Spleen (tissue), 11 donors: ENCODE data around the gene RNASE1. TPM values are rescaled to one million over a fixed set of nuclear protein-coding genes. Genes with fewer than 3 reads are reported as not detected.

Experiments used
- DNase-seq: peaks from one replicate; pipeline ENCODE4 v3.0.0-alpha.2; 2020
- H3K27ac ChIP-seq, 8 donors: fragments of 200-600 bp; sonication (generic) in 7 of 8; 1 replicate in 4 of 8; 2 replicates in 4 of 8; pipeline versions ENCODE4 v1.5.0 to v1.8.0; 2016 to 2021; ENCODE audit warnings: inconsistent platforms in 4 of 8, mild to moderate bottlenecking in 4 of 8, moderate library complexity in 1 of 8
- H3K27me3 ChIP-seq, 7 donors: fragments of 200-600 bp; sonication (generic) in 6 of 7; replicated peaks in 1 of 7; 1 replicate in 4 of 7; 2 replicates in 3 of 7; pipeline versions ENCODE4 v1.5.0 to v1.8.0; 2016 to 2021; ENCODE audit warnings: inconsistent platforms in 3 of 7, mild to moderate bottlenecking in 1 of 7
- H3K36me3 ChIP-seq, 6 donors: fragments of 200-600 bp; sonication (generic) in 5 of 6; 1 replicate in 4 of 6; 2 replicates in 2 of 6; pipeline versions ENCODE4 v1.5.0 to v1.8.0; 2016 to 2021; ENCODE audit warnings: inconsistent platforms in 2 of 6
- H3K4me1 ChIP-seq, 6 donors: fragments of 200-600 bp; sonication (generic) in 5 of 6; 1 replicate in 3 of 6; 2 replicates in 3 of 6; pipeline versions ENCODE4 v1.5.0 to v1.8.0; 2016 to 2021; ENCODE audit warnings: inconsistent platforms in 3 of 6
- H3K4me3 ChIP-seq, 8 donors: fragments of 200-600 bp; sonication (generic) in 7 of 8; 1 replicate in 4 of 8; 2 replicates in 4 of 8; pipeline versions ENCODE4 v1.5.0 to v1.8.0; 2016 to 2021; ENCODE audit warnings: inconsistent platforms in 4 of 8, mild to moderate bottlenecking in 4 of 8, moderate library complexity in 2 of 8
- H3K9me3 ChIP-seq, 8 donors: fragments of 200-600 bp; sonication (generic) in 7 of 8; 1 replicate in 4 of 8; 2 replicates in 4 of 8; pipeline versions ENCODE4 v1.5.0 to v1.8.0; 2016 to 2021; ENCODE audit warnings: inconsistent platforms in 4 of 8
- CTCF ChIP-seq, 11 experiments: fragments of 200-600 bp in 7 of 11; fragments of 450-650 bp in 4 of 11; sonication (generic) in 4 of 11; IDR thresholded peaks in 8 of 11; conservative IDR thresholded peaks in 3 of 11; 1 replicate in 7 of 11; 2 replicates in 4 of 11; pipeline versions ENCODE4 v1.4.0 to v1.8.0; 2016 to 2021; ENCODE audit warnings: antibody characterized with exemption in 11 of 11, inconsistent platforms in 4 of 11, mild to moderate bottlenecking in 1 of 11
- POLR2A ChIP-seq, 3 donors: fragments of 450-650 bp; IDR thresholded peaks; one replicate each; pipeline ENCODE4 v1.5.1; 2017; ENCODE audit warnings: antibody characterized with exemption in 3 of 3, mild to moderate bottlenecking in 1 of 3
- POLR2AphosphoS5 ChIP-seq, 3 donors: sonication (generic); formaldehyde crosslinking; IDR thresholded peaks; one replicate each; pipeline ENCODE4 v1.5.1; 2017; ENCODE audit warnings: antibody characterized with exemption in 3 of 3
- WGBS, 5 donors: extraction: QIAGEN DNeasy Blood & Tissue Kit in 3 of 5; methylation state at CpG; one replicate each; pipeline versions ENCODE4 v1.1.5 to v1.1.7; 2013 to 2018; 5-methylcytosine and 5-hydroxymethylcytosine counted together
- intact Hi-C: fragments of 100-400 bp; cut with DNase I; formaldehyde crosslinking; loops from one replicate; pipeline ENCODE4 v1.15.0; 2023; ENCODE audit warnings: low total_unique reads
- polyA plus RNA-seq, 3 donors: library from polyadenylated mRNA; stranded (reverse); fragments of 200-250 nt; gene quantifications; one replicate each; pipeline ENCODE4 v1.2.1, GENCODE V29; 2013
- total RNA-seq, 7 donors: library from RNA; depleted of rRNA in 3 of 7; stranded (reverse); fragments of >200 nt in 3 of 7; fragmentation: NEBNext Ultra II Directional in 4 of 7; extraction: Animal tissue kit (Norgen Biotek cat#: 25700) in 4 of 7; gene quantifications; one replicate each; pipeline versions ENCODE4 v1.1.0 to v1.2.1, GENCODE V29; 2016 to 2021
- donor health status: healthy with polysubstance abuse.
- donor health status: DM: no; HTN: no; CAD: no; lungs with moderate emphysema.
- donor health status: DM: no; HTN: no; CAD: no.
- donor health status: Bipolar disorder and iron deficiency.
- donor health status: healthy.
- donor health status: DM: no; HTN: no; CAD: no.
- donor health status: DM: yes; HTN: yes; CAD: no.

Gene RNASE1
- total and polyA plus RNA-seq, 10 donors: 61.9 to 497 (median 276) TPM

GRCh38 chr14:20807304-20808161, 4.9 kb upstream of the RNASE1 start:
- no peak overlapping the region for H3K27ac ChIP-seq
- intact Hi-C loops: no loop called here
- WGBS, 5 donors: 58 to 74% (median 62%) methylated on average over 6 of the region's 6 CpGs
- no peak overlapping the region for H3K4me3 ChIP-seq
- H3K4me1 ChIP-seq: peaks cover 0 to 25% (median 6%) of the 10 kb centered on the region in 6 donors
- no peaks in the 10 kb centered on the region for H3K36me3 ChIP-seq
- no peak for DNase-seq
- no peaks in the 10 kb centered on the region for H3K9me3 ChIP-seq
- TF ChIP-seq POLR2AphosphoS5 (IDR thresholded peaks at IDR 0.05) (no peak), POLR2A (IDR thresholded peaks at IDR 0.05) (no peak), CTCF (IDR thresholded peaks at IDR 0.05 in 8 of 11, conservative IDR thresholded peaks at IDR 0.05 in 3 of 11) (no peak)
- H3K27me3 ChIP-seq: no peaks in the 10 kb centered on the region

- intact Hi-C loops: no loop called here
- Histone ChIP-seq H3K27ac (no peak overlapping the region), H3K9me3 (no peaks in the 10 kb centered on the region), H3K36me3 (no peaks in the 10 kb centered on the region), H3K4me3 (no peak overlapping the region), H3K27me3 (no peaks in the 10 kb centered on the region), H3K4me1 (peaks cover 0 to 34% (median 6%) of the 10 kb centered on the region in 6 donors)
- TF ChIP-seq POLR2AphosphoS5 (IDR thresholded peaks at IDR 0.05): no peak
- 91 to 97% (median 94%) methylated on average over 6 of the region's 6 CpGs for WGBS, 5 donors
- no peak for DNase-seq
Measured at GRCh38 chr14:20805485-20805884, 2.8 kb upstream of the RNASE1 start.

- Histone ChIP-seq H3K4me1 (peaks cover 0 to 50% (median 29%) of the 10 kb centered on the region in 6 donors), H3K4me3 (peak overlapping the region in 2 of 8 donors; percentile 60 to 71), H3K9me3 (no peaks in the 10 kb centered on the region), H3K36me3 (no peaks in the 10 kb centered on the region), H3K27me3 (no peaks in the 10 kb centered on the region), H3K27ac (peak overlapping the region in 6 of 8 donors; percentile 49 to 87 (median 84))
- TF ChIP-seq POLR2A (IDR thresholded peaks at IDR 0.05): no peak
- intact Hi-C loops: no loop called here
- DNase-seq: no peak
- 58 to 73% (median 67%) methylated on average over 7 of the region's 7 CpGs for WGBS, 5 donors
Measured at GRCh38 chr14:20803223-20803622, 579 bp upstream of the RNASE1 start.

GRCh38 chr14:20801726-20802125, 918 bp downstream of the RNASE1 start:
- Histone ChIP-seq H3K27ac (peak overlapping the region; percentile 8 to 87 (median 82)), H3K9me3 (no peaks in the 10 kb centered on the region), H3K4me3 (peak overlapping the region; percentile 23 to 71 (median 48)), H3K36me3 (no peaks in the 10 kb centered on the region), H3K27me3 (no peaks in the 10 kb centered on the region), H3K4me1 (peaks cover 0 to 64% (median 36%) of the 10 kb centered on the region in 6 donors)
- intact Hi-C loops: no loop called here
- no peak for TF ChIP-seq POLR2AphosphoS5 (IDR thresholded peaks at IDR 0.05)
- TF ChIP-seq POLR2A (IDR thresholded peaks at IDR 0.05): no peak
- TF ChIP-seq CTCF (IDR thresholded peaks at IDR 0.05 in 8 of 11, conservative IDR thresholded peaks at IDR 0.05 in 3 of 11): no peak
- no peak for DNase-seq
- WGBS, 5 donors: 39 to 73% (median 66%) methylated on average over 5 to 9 of the region's 9 CpGs

- Histone ChIP-seq H3K4me1 (peaks cover 0 to 68% (median 36%) of the 10 kb centered on the region in 6 donors), H3K36me3 (no peaks in the 10 kb centered on the region), H3K4me3 (peak overlapping the region in 6 of 8 donors; percentile 10 to 71 (median 49)), H3K27ac (peak overlapping the region; percentile 17 to 87 (median 82)), H3K27me3 (no peaks in the 10 kb centered on the region), H3K9me3 (no peaks in the 10 kb centered on the region)
- peak; percentile 88 for DNase-seq
- intact Hi-C loops: no loop called here
- 17 to 35% (median 25%) methylated on average over 9 of the region's 9 CpGs for whole genome bisulfite sequencing, 5 donors
- TF ChIP-seq POLR2A (IDR thresholded peaks at IDR 0.05) (no peak), POLR2AphosphoS5 (IDR thresholded peaks at IDR 0.05) (peak in 2 of 3 donors; percentile 74 to 88)
Measured at GRCh38 chr14:20799892-20800544, 2.6 kb downstream of the RNASE1 start.
